GM18511 (cell line): ENCODE data around the gene DPPA4.
"Not testable (repeated sequence)": the region's sequence is repeated elsewhere in the genome, so short reads cannot be mapped to it uniquely, and the experiment has no call there.

Source experiments
- ATAC-seq: cut with Tn5 transposase; IDR thresholded peaks from one replicate; pipeline ENCODE4 v1.9.1; 2021; ENCODE audit warnings: mild to moderate bottlenecking, moderate library complexity; ENCODE audit not compliant: unreplicated experiment

The DPPA4 gene

GRCh38 chr3:109337393-109337792, at the start of gene DPPA4:
Gene DPPA4 (minus strand): TSS chr3:109337546. CDS start chr3:109337517, 29 bp downstream.
- no peak for ATAC-seq

- ATAC-seq = no peak
These were observed 48.3 kb upstream of the DPPA4 start for GRCh38 chr3:109385442-109386318.

GRCh38 chr3:109384164-109384563, 46.8 kb upstream of the DPPA4 start:
- no peak for ATAC-seq

GRCh38 chr3:109382588-109382987, 45.2 kb upstream of the DPPA4 start:
- no peak for ATAC-seq

- no peak for ATAC-seq
These were observed 38.6 kb upstream of the DPPA4 start for GRCh38 chr3:109375975-109376374.

GRCh38 chr3:109374434-109374833, 37.1 kb upstream of the DPPA4 start:
- not testable (repeated sequence) for ATAC-seq

GRCh38 chr3:109373933-109374332, 36.6 kb upstream of the DPPA4 start:
- no peak for ATAC-seq

- no peak for ATAC-seq
These were observed 35.3 kb upstream of the DPPA4 start for GRCh38 chr3:109372639-109373038.

- ATAC-seq = no peak
These were observed 32.2 kb upstream of the DPPA4 start for GRCh38 chr3:109369510-109369909.

- ATAC-seq = no peak
These were observed 26.7 kb upstream of the DPPA4 start for GRCh38 chr3:109364088-109364487.

- ATAC-seq = no peak
These were observed 26.3 kb upstream of the DPPA4 start for GRCh38 chr3:109363634-109364033.

GRCh38 chr3:109362823-109363222, 25.5 kb upstream of the DPPA4 start:
- ATAC-seq = no peak

- not testable (repeated sequence) for ATAC-seq
These were observed 21.5 kb upstream of the DPPA4 start for GRCh38 chr3:109358809-109359208.

GRCh38 chr3:109356442-109357155, 19.3 kb upstream of the DPPA4 start:
- ATAC-seq = no peak

- no peak for ATAC-seq
These were observed 18.5 kb upstream of the DPPA4 start for GRCh38 chr3:109355625-109356441.

- ATAC-seq = no peak
These were observed 15.7 kb upstream of the DPPA4 start for GRCh38 chr3:109353057-109353456.

GRCh38 chr3:109351231-109351630, 13.9 kb upstream of the DPPA4 start:
- no peak for ATAC-seq

GRCh38 chr3:109346770-109347295, 9.5 kb upstream of the DPPA4 start:
- no peak for ATAC-seq

GRCh38 chr3:109346099-109346498, 8.8 kb upstream of the DPPA4 start:
- ATAC-seq = no peak

- no peak for ATAC-seq
These were observed 2.6 kb upstream of the DPPA4 start for GRCh38 chr3:109339714-109340648.
